Nephron (organoid): Measurements from ENCODE around the gene KRT37.

Experiments used
- H3K27ac Mint-ChIP-seq, 3 experiments: 2 replicates each; pipeline ENCODE4 v1.8.0; 2020; ENCODE audit warnings: mixed read lengths in 3 of 3, mild to moderate bottlenecking in 2 of 3, moderate library complexity in 1 of 3
- H3K27me3 Mint-ChIP-seq: 2 replicates; pipeline ENCODE4 v1.8.0; 2021; ENCODE audit warnings: low read depth, mild to moderate bottlenecking, moderate library complexity, mixed read lengths
- H3K36me3 Mint-ChIP-seq: 2 replicates; pipeline ENCODE4 v1.8.0; 2020; ENCODE audit warnings: low read depth, mixed read lengths
- H3K4me1 Mint-ChIP-seq: 2 replicates; pipeline ENCODE4 v1.8.0; 2020; ENCODE audit warnings: mixed read lengths
- H3K4me3 Mint-ChIP-seq, 3 experiments: 2 replicates each; pipeline ENCODE4 v1.8.0; 2020; ENCODE audit warnings: mild to moderate bottlenecking in 3 of 3, mixed read lengths in 3 of 3, moderate library complexity in 2 of 3
- H3K9me3 Mint-ChIP-seq: 2 replicates; pipeline ENCODE4 v1.8.0; 2020; ENCODE audit warnings: mixed read lengths
- CTCF ChIP-seq, 3 experiments: fragments of 200-600 bp; sonication (generic); IDR thresholded peaks; one replicate each; pipeline ENCODE4 v1.5.0; 2021; ENCODE audit warnings: antibody characterized with exemption in 3 of 3; ENCODE audit not compliant: unreplicated experiment in 3 of 3

The KRT37 gene

GRCh38 chr17:41413982-41414381 is 10.4 kb downstream of the KRT37 start:
- Mint-ChIP-seq H3K36me3 (no peaks in the 10 kb centered on the region), H3K4me1 (peaks cover 9% of the 10 kb centered on the region), H3K27ac (no peak overlapping the region), H3K27me3 (peaks cover 3% of the 10 kb centered on the region), H3K9me3 (no peaks in the 10 kb centered on the region), H3K4me3 (no peak overlapping the region)
- TF ChIP-seq CTCF (IDR thresholded peaks at IDR 0.05; ENCODE audit: unreplicated experiment in 3 of 3) = no peak

DNA sequence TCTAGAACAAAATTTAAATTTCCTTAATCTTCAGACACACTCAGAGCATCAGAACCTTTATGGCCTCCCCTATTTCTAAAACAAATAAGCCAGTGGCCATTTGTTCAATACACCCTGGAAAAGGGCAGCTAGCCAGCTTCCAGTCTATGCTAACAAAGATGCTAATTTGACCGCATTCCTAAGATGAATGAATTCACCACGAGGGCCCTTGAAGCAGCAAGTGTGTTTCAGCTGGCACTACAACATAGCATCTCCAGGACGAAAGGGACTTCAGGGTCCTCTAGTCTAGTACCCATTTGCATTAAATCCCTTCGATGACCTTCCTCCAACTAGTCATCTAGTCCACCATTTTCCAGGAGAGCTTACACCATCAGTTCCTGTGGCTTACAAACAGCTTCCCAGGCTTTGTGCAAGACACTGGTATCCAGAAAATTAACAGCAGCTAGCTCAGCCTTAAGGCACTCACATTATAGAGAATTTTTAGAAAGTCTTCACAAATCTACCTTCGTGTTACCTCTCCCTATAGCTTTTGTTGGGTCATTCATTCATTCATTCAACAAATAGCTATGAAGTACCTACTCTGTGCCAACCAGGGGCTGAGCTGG is 10.9 kb downstream of the KRT37 start:
- H3K4me1 Mint-ChIP-seq = peaks cover 9% of the 10 kb centered on the region
- no peaks in the 10 kb centered on the region for H3K36me3 Mint-ChIP-seq
- no peak overlapping the region for H3K27ac Mint-ChIP-seq
- no peak for TF ChIP-seq CTCF (IDR thresholded peaks at IDR 0.05; ENCODE audit: unreplicated experiment in 3 of 3)
- H3K27me3 Mint-ChIP-seq = peaks cover 6% of the 10 kb centered on the region
- H3K4me3 Mint-ChIP-seq = no peak overlapping the region
- no peaks in the 10 kb centered on the region for H3K9me3 Mint-ChIP-seq

GRCh38 chr17:41411072-41411840 is 13.1 kb downstream of the KRT37 start:
- Mint-ChIP-seq H3K27ac (no peak overlapping the region), H3K9me3 (no peaks in the 10 kb centered on the region), H3K36me3 (no peaks in the 10 kb centered on the region), H3K27me3 (peaks cover 10% of the 10 kb centered on the region), H3K4me1 (peaks cover 5% of the 10 kb centered on the region), H3K4me3 (no peak overlapping the region)
- no peak for TF ChIP-seq CTCF (IDR thresholded peaks at IDR 0.05; ENCODE audit: unreplicated experiment in 3 of 3)

- Mint-ChIP-seq H3K27me3 (peaks cover 14% of the 10 kb centered on the region), H3K36me3 (no peaks in the 10 kb centered on the region), H3K4me1 (peaks cover 7% of the 10 kb centered on the region), H3K27ac (no peak overlapping the region), H3K9me3 (no peaks in the 10 kb centered on the region), H3K4me3 (no peak overlapping the region)
- TF ChIP-seq CTCF (IDR thresholded peaks at IDR 0.05; ENCODE audit: unreplicated experiment in 3 of 3) = no peak
These were observed 17.2 kb downstream of the KRT37 start for GRCh38 chr17:41407226-41407625.

DNA sequence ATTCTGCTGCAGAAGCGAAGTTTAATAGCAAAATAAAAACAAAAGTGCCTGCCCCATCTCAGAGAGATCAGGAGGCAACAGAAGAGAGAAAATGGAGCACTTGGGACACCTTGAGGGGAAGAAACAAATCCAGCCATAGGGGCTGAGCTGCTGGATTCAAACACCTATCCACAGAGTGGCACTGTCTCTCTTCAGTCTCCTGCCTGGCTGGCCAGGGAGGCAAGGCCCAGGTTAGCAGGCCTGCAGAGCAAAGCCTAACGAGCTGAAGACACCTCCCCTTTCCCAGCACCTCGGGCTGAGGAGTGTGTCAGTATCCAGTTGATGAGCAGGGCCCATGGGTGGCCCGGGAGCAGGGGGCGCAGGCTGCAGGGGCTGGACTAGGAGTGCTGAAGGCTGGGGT is 18.2 kb downstream of the KRT37 start:
- no peaks in the 10 kb centered on the region for H3K9me3 Mint-ChIP-seq
- no peak overlapping the region for H3K4me3 Mint-ChIP-seq
- H3K27ac Mint-ChIP-seq = no peak overlapping the region

More for the DNA sequence above, 18.2 kb downstream of the KRT37 start:
- peaks cover 15% of the 10 kb centered on the region for H3K27me3 Mint-ChIP-seq
- no peak for TF ChIP-seq CTCF (IDR thresholded peaks at IDR 0.05; ENCODE audit: unreplicated experiment in 3 of 3)
- H3K36me3 Mint-ChIP-seq = no peaks in the 10 kb centered on the region
- peaks cover 7% of the 10 kb centered on the region for H3K4me1 Mint-ChIP-seq
